Measurements from ENCODE around the gene WDR81.

WDR81 gene

GRCh38 chr17:1769822-1770477, 45.4 kb downstream of the WDR81 start:
- H3K9me3 ChIP-seq (ENCODE audit: control insufficient read depth, insufficient read depth, low read depth, low read length): no peaks in the 10 kb centered on the region
- H3K4me1 ChIP-seq (ENCODE audit: control insufficient read depth, insufficient read depth, low read length): peaks cover 6% of the 10 kb centered on the region
- H3K4me3 ChIP-seq (ENCODE audit: low read depth, low read length): no peak overlapping the region
- peak overlapping the region; percentile 32 for H3K27ac ChIP-seq (ENCODE audit: extremely low read depth, low read depth, low read length)
- ChIA-PET POLR2A (interaction anchor here (0.6 to 1.9 kb wide), 7 partner anchors 10 to 86 kb away, joined by 3 to 14 read pairs (median 5); no protein-coding TSS in a partner anchor), CTCF (interaction anchor here (0.5 to 3.2 kb wide), 6 partner anchors 13 to 148 kb away, joined by 3 to 16 read pairs (median 3); no protein-coding TSS in a partner anchor)
- peaks cover 0 to 45% of the 10 kb centered on the region in 2 experiments; a peak in 1 of 3 replicates for H3K36me3 ChIP-seq (ENCODE audit: control insufficient read depth in 2 of 2, insufficient read depth in 1 of 2, low read length in 2 of 2)
- TF ChIP-seq GLIS2 (tag by site-specific recombination; IDR thresholded peaks at IDR 0.05) (peak; percentile 93), ZNF777 (tag by site-specific recombination; IDR thresholded peaks at IDR 0.05; ENCODE audit: borderline replicate concordance) (no peak), INSM2 (tag by site-specific recombination; IDR thresholded peaks at IDR 0.05) (peak; percentile 54), KLF1 (tag by site-specific recombination; IDR thresholded peaks at IDR 0.05) (no peak), ZNF785 (tag by site-specific recombination; IDR thresholded peaks at IDR 0.05) (no peak), ZNF114 (tag by site-specific recombination; IDR thresholded peaks at IDR 0.05) (no peak), ZIC2 (tag by site-specific recombination; IDR thresholded peaks at IDR 0.05) (peak; percentile 100), ZNF48 (tag by site-specific recombination; IDR thresholded peaks at IDR 0.05) (no peak), ZFP3 (tag by site-specific recombination; IDR thresholded peaks at IDR 0.05; ENCODE audit: low read depth) (peak; percentile 71), ZNF639 (tag by site-specific recombination; IDR thresholded peaks at IDR 0.05) (no peak), SETDB1 (IDR thresholded peaks at IDR 0.05; ENCODE audit: insufficient read length, low read length) (no peak), PATZ1 (tag by site-specific recombination; IDR thresholded peaks at IDR 0.05) (peak; percentile 41; the same call in 1 of the 2 replicates), PRDM1 (tag by site-specific recombination; IDR thresholded peaks at IDR 0.05) (no peak), ZBTB8A (tag by site-specific recombination; IDR thresholded peaks at IDR 0.05) (peak; percentile 47), ZNF514 (tag by site-specific recombination; IDR thresholded peaks at IDR 0.05) (no peak), ZNF776 (tag by site-specific recombination; IDR thresholded peaks at IDR 0.05; ENCODE audit: borderline replicate concordance) (no peak), KLF16 (tag by site-specific recombination; IDR thresholded peaks at IDR 0.05) (no peak), TCF7L2 (IDR thresholded peaks at IDR 0.05; ENCODE audit: borderline replicate concordance, low read depth, low read length) (no peak), ZBTB48 (tag by site-specific recombination; IDR thresholded peaks at IDR 0.05) (0 out of 2 replicates have a peak, but pooled peaks have one; percentile 23), ZNF18 (tag by site-specific recombination; IDR thresholded peaks at IDR 0.05) (0 out of 2 replicates have a peak, but pooled peaks have one; percentile 38), ZNF335 (tag by site-specific recombination; conservative IDR thresholded peaks at IDR 0.05) (peak; percentile 30; the same call in 1 of the 2 replicates), ZNF248 (tag by site-specific recombination; IDR thresholded peaks at IDR 0.05) (no peak), KLF10 (tag by site-specific recombination; IDR thresholded peaks at IDR 0.05) (peak; percentile 16; the same call in 1 of the 2 replicates), HIC1 (tag by site-specific recombination; IDR thresholded peaks at IDR 0.05) (peak; percentile 27; the same call in 1 of the 2 replicates), ZBTB20 (tag by site-specific recombination; IDR thresholded peaks at IDR 0.05) (peak; percentile 20; the same call in 1 of the 2 replicates), ZNF837 (tag by site-specific recombination; IDR thresholded peaks at IDR 0.05) (no peak), ZBTB17 (tag by site-specific recombination; IDR thresholded peaks at IDR 0.05) (peak; percentile 50; the same call in 1 of the 2 replicates)
- TF ChIP-seq, protein P1, sequence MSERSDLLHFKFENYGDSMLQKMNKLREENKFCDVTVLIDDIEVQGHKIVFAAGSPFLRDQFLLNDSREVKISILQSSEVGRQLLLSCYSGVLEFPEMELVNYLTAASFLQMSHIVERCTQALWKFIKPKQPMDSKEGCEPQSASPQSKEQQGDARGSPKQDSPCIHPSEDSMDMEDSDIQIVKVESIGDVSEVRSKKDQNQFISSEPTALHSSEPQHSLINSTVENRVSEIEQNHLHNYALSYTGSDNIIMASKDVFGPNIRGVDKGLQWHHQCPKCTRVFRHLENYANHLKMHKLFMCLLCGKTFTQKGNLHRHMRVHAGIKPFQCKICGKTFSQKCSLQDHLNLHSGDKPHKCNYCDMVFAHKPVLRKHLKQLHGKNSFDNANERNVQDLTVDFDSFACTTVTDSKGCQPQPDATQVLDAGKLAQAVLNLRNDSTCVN (tag by site-specific recombination; optimal IDR thresholded peaks at IDR 0.05): no peak

Data from HEK293 (cell line).